A673 (cell line): ENCODE measurements around the gene CPPED1. TPM values are rescaled to one million over a fixed set of nuclear protein-coding genes. Genes with fewer than 3 reads are reported as not detected.

ENCODE experiments used
- BruUV-seq: library from RNA; stranded (reverse); fragments of 400-500 nt; replicated peaks from 2 replicates; lab custom pipeline; 2021; lab: Mats Ljungman, UMichigan
- CTCF ChIA-PET: fragments of 300-600 bp; sonication (Branson Sonifier 250); formaldehyde crosslinking; loops from one replicate; lab custom pipeline; 2022; ENCODE audit warnings: antibody characterized with exemption; lab: Charles Lee
- POLR2A ChIA-PET: fragments of 300-600 bp; sonication (Branson Sonifier 250); formaldehyde crosslinking; loops from one replicate; lab custom pipeline; 2022; ENCODE audit warnings: antibody characterized with exemption; ENCODE audit not compliant: low non-redundant PET; lab: Charles Lee
- DNase-seq: peaks from one replicate; pipeline ENCODE4 v3.0.0-alpha.2; 2015; ENCODE audit warnings: low spot score
- H3K27ac ChIP-seq: fragments of 200-600 bp; sonication (generic); 2 replicates; pipeline ENCODE4 v1.5.1; 2016; ENCODE audit warnings: mixed run types, low read depth, mild to moderate bottlenecking, mixed read lengths, antibody characterized with exemption, low read length; ENCODE audit not compliant: poor library complexity, severe bottlenecking
- H3K27me3 ChIP-seq: fragments of 200-600 bp; sonication (generic); replicated peaks from 2 replicates; pipeline ENCODE4 v1.6.1; 2017; ENCODE audit warnings: mixed run types, low read depth, mild to moderate bottlenecking, mixed read lengths, antibody characterized with exemption, low read length; ENCODE audit not compliant: insufficient read depth, poor library complexity
- H3K36me3 ChIP-seq: fragments of 200-600 bp; sonication (generic); 2 replicates; pipeline ENCODE4 v1.6.1; 2016; ENCODE audit warnings: mixed run types, mild to moderate bottlenecking, mixed read lengths, antibody characterized with exemption, low read length; ENCODE audit not compliant: insufficient read depth, poor library complexity, severe bottlenecking
- H3K4me1 ChIP-seq: fragments of 200-600 bp; sonication (generic); 2 replicates; pipeline ENCODE4 v1.6.1; 2017; ENCODE audit warnings: mixed run types, mild to moderate bottlenecking, mixed read lengths, antibody characterized with exemption, low read length; ENCODE audit not compliant: insufficient read depth, poor library complexity, severe bottlenecking
- H3K4me3 ChIP-seq: fragments of 200-600 bp; sonication (generic); 2 replicates; pipeline ENCODE4 v1.5.1; 2016; ENCODE audit warnings: low read depth, mixed run types, mild to moderate bottlenecking, mixed read lengths, low read length; ENCODE audit not compliant: poor library complexity, severe bottlenecking
- H3K9me3 ChIP-seq: fragments of 200-600 bp; sonication (generic); 2 replicates; pipeline ENCODE4 v1.6.1; 2016; ENCODE audit warnings: mixed run types, low read depth, mild to moderate bottlenecking, mixed read lengths, antibody characterized with exemption, low read length; ENCODE audit not compliant: poor library complexity, severe bottlenecking
- EZH2 ChIP-seq: fragments of 200-600 bp; sonication (generic); IDR thresholded peaks from 2 replicates; pipeline ENCODE4 v1.6.1; 2017; ENCODE audit warnings: borderline replicate concordance, low read depth, mild to moderate bottlenecking, mixed read lengths, antibody characterized with exemption, low read length; ENCODE audit not compliant: poor library complexity, severe bottlenecking
- intact Hi-C: fragments of 100-400 bp; cut with micrococcal nuclease; formaldehyde crosslinking; loops from one replicate; pipeline ENCODE4 v1.10.0; 2022; ENCODE audit not compliant: unreplicated experiment
- total RNA-seq: library from RNA; stranded (reverse); gene quantifications from 2 replicates; pipeline ENCODE4 v1.2.3, GENCODE V29; 2021
- TF ChIP-seq, protein P1 (sequence below): fragments of 300-800, 200-600 bp; sonication (generic); conservative IDR thresholded peaks from 2 replicates; pipeline ENCODE4 v1.5.1; 2017; ENCODE audit warnings: low read depth, mild to moderate bottlenecking, antibody characterized with exemption, low read length, moderate library complexity, mixed read lengths

Gene CPPED1
- total RNA-seq, 1 experiment from 2014 or later, result 0.90 TPM

DNA sequence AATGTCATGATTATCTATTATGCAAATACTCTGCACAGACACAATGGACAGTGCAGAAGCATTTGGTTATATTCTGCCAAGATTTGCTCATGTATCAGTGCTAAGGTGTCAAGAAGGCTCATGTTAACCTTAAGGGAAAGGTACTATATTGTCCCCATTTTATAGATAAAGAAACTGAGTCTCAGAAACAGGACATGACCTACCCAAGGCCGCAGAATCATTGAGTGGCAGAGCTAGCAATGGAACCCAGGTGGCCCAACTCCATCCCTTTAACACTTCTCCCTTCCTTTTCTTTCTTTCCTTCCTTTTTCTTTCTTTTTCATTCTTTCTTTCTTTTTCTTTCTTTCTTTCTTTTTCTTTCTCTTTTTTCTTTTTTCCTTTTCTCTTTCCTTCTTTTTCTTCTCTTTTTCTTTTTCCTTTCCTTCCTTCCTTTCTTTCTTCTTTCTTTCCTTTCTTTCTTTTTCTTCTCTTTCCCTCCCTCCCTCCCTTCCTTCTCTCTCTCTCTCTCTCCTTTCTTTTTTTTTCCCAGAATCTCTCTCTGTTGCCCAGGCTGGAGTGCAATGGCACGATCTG is 149.8 kb downstream of the CPPED1 start:
- no peaks in the 10 kb centered on the region for H3K4me1 ChIP-seq
- no peak for TF ChIP-seq EZH2
- TF ChIP-seq, protein P1, sequence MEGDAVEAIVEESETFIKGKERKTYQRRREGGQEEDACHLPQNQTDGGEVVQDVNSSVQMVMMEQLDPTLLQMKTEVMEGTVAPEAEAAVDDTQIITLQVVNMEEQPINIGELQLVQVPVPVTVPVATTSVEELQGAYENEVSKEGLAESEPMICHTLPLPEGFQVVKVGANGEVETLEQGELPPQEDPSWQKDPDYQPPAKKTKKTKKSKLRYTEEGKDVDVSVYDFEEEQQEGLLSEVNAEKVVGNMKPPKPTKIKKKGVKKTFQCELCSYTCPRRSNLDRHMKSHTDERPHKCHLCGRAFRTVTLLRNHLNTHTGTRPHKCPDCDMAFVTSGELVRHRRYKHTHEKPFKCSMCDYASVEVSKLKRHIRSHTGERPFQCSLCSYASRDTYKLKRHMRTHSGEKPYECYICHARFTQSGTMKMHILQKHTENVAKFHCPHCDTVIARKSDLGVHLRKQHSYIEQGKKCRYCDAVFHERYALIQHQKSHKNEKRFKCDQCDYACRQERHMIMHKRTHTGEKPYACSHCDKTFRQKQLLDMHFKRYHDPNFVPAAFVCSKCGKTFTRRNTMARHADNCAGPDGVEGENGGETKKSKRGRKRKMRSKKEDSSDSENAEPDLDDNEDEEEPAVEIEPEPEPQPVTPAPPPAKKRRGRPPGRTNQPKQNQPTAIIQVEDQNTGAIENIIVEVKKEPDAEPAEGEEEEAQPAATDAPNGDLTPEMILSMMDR, result no peak
- no peaks in the 10 kb centered on the region for H3K27me3 ChIP-seq
- ChIA-PET POLR2A (no interaction called here), CTCF (no interaction called here)
- no peak overlapping the region for H3K27ac ChIP-seq
- DNase-seq, result no peak
- H3K4me3 ChIP-seq, result no peak overlapping the region
- no TSS peak for BruUV-seq
- intact Hi-C loops, result no loop called here
- H3K36me3 ChIP-seq, result no peaks in the 10 kb centered on the region
- H3K9me3 ChIP-seq, result peaks cover 4% of the 10 kb centered on the region

DNA sequence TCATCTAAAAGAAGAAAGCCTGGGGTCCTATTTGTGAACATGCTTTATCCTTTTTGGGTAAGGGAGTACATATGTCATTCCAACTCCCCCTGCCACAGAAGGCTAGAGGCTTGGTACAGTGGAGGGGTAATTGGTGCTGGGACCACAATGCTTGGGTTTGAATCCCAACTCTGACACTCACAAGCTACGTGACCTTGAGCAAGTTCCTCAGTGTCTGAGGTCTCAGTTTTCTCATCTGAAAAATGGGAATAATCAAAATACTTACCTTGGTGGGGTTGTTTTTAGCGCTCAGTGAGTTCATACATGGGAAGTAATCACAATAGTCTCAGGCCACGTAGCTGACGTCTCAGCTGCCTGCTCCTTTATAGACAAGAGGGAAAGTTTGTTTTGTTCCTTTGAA is 150.8 kb downstream of the CPPED1 start:
- no peak for TF ChIP-seq EZH2
- TF ChIP-seq, protein P1, result no peak
- no peak for DNase-seq
- H3K4me3 ChIP-seq, result no peak overlapping the region
- H3K27me3 ChIP-seq, result no peaks in the 10 kb centered on the region
- no TSS peak for BruUV-seq
- ChIA-PET CTCF (no interaction called here), POLR2A (no interaction called here)
- intact Hi-C loops, result no loop called here
- H3K4me1 ChIP-seq, result no peaks in the 10 kb centered on the region
- H3K9me3 ChIP-seq, result peaks cover 4% of the 10 kb centered on the region
- H3K27ac ChIP-seq, result no peak overlapping the region
- no peaks in the 10 kb centered on the region for H3K36me3 ChIP-seq

DNA sequence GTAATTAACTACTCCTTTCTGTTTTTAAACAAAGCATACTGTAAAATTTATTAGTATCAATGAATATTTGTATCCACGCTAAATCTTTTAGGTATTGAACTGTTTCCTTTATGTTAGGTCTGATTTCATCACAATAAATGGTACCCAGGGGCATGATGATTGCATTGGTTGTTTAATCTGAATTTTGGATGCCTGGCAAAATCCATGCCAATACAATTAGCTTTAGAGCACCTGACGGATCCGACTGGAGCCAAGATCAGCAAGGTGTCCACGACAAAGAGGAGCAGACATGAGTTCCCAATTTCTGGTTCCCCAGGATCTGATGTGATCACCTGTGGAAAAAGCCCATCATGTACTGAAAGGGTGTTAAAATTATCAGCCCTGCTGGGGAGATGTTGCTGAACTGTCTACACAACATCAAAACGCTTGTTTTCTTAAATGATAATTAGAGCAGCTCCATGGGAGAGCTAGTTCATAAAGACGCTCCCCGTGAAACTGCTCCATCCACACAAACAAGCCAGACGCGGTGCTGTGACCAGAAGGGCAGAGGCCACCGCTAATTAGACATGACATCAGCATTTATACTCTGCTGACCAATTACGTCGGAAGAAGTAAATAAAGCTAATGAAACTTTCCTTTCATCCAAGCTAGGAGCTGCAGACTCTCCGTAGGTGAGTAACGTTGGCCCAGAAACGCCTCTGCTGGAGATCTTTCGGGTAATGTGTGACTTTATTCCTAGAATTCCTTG is 151.7 kb downstream of the CPPED1 start:
- TF ChIP-seq, protein P1, result no peak
- TF ChIP-seq EZH2, result no peak
- H3K4me3 ChIP-seq, result no peak overlapping the region
- H3K4me1 ChIP-seq, result no peaks in the 10 kb centered on the region
- POLR2A ChIA-PET, result no interaction called here
- H3K27me3 ChIP-seq, result no peaks in the 10 kb centered on the region
- CTCF ChIA-PET, result no interaction called here
- no peaks in the 10 kb centered on the region for H3K36me3 ChIP-seq
- no TSS peak for BruUV-seq
- no peak for DNase-seq
- no peaks in the 10 kb centered on the region for H3K9me3 ChIP-seq
- H3K27ac ChIP-seq, result no peak overlapping the region
- intact Hi-C loops, result no loop called here
